Hepatocyte (in vitro differentiated cells): ENCODE data around the gene STK32B. TPM values are rescaled to one million over a fixed set of nuclear protein-coding genes. Genes with fewer than 3 reads are reported as not detected.

ENCODE experiments used
- DNase-seq: peaks from one replicate; pipeline ENCODE4 v3.0.0-alpha.2; 2016; ENCODE audit warnings: low spot score
- H2AFZ ChIP-seq: fragments of 200-600 bp; sonication (generic); 2 replicates; pipeline ENCODE4 v1.6.0; 2016; ENCODE audit warnings: antibody characterized with exemption, mild to moderate bottlenecking
- H3K27ac ChIP-seq: fragments of 200-600 bp; sonication (generic); 2 replicates; pipeline ENCODE4 v1.5.1; 2016; ENCODE audit warnings: mild to moderate bottlenecking
- H3K27me3 ChIP-seq: fragments of 200-600 bp; sonication (generic); 2 replicates; pipeline ENCODE4 v1.6.1; 2016
- H3K36me3 ChIP-seq: fragments of 200-600 bp; sonication (generic); replicated peaks from 2 replicates; pipeline ENCODE4 v1.5.1; 2016; ENCODE audit warnings: low read depth; ENCODE audit not compliant: insufficient read depth
- H3K4me1 ChIP-seq: fragments of 200-600 bp; sonication (generic); 2 replicates; pipeline ENCODE4 v1.5.1; 2016; ENCODE audit warnings: mild to moderate bottlenecking, moderate library complexity; ENCODE audit not compliant: insufficient read depth
- H3K4me2 ChIP-seq: fragments of 200-600 bp; sonication (generic); 2 replicates; pipeline ENCODE4 v1.6.0; 2016
- H3K4me3 ChIP-seq: fragments of 200-600 bp; sonication (generic); 2 replicates; pipeline ENCODE4 v1.5.1; 2016; ENCODE audit warnings: mild to moderate bottlenecking
- H3K79me2 ChIP-seq: fragments of 200-600 bp; sonication (generic); 2 replicates; pipeline ENCODE4 v1.6.0; 2017; ENCODE audit warnings: mild to moderate bottlenecking
- H3K9me2 ChIP-seq: fragments of 200-600 bp; sonication (generic); replicated peaks from 2 replicates; pipeline ENCODE4 v1.6.0; 2017; ENCODE audit warnings: mild to moderate bottlenecking; ENCODE audit not compliant: insufficient read depth
- H3K9me3 ChIP-seq: fragments of 200-600 bp; sonication (generic); 2 replicates; pipeline ENCODE4 v1.5.1; 2016; ENCODE audit warnings: low read depth, mild to moderate bottlenecking
- H4K20me1 ChIP-seq: fragments of 200-600 bp; sonication (generic); 2 replicates; pipeline ENCODE4 v1.6.0; 2016; ENCODE audit warnings: mild to moderate bottlenecking; ENCODE audit not compliant: insufficient read depth, poor library complexity, severe bottlenecking
- EZH2 ChIP-seq: fragments of 200-600 bp; sonication (generic); IDR thresholded peaks from 2 replicates; pipeline ENCODE4 v1.6.1; 2016; ENCODE audit warnings: antibody characterized with exemption, mild to moderate bottlenecking, borderline replicate concordance
- EZH2phosphoT487 ChIP-seq: fragments of 200-600 bp; sonication (generic); IDR thresholded peaks from one replicate; pipeline ENCODE4 v1.6.1; 2018; ENCODE audit warnings: antibody characterized with exemption, mild to moderate bottlenecking, low read depth, moderate library complexity; ENCODE audit not compliant: unreplicated experiment, severe bottlenecking
- WGBS: methylation state at CpG from one replicate; pipeline ENCODE4 v1.1.6; 2016; ENCODE audit warnings: low lambda C conversion rate; ENCODE audit errors: missing lambda C conversion rate; 5-methylcytosine and 5-hydroxymethylcytosine counted together
- polyA plus RNA-seq: library from polyadenylated mRNA; unstranded; fragments of >200 nt; fragmentation: Nextera tagmentation; extraction: Ambion mirVana; gene quantifications from 2 replicates; pipeline ENCODE4 v1.2.1, GENCODE V29; 2016
- total RNA-seq: library from RNA; depleted of rRNA; stranded (reverse); fragments of >200 nt; gene quantifications from 2 replicates; pipeline ENCODE4 v1.2.3, GENCODE V29; 2014
- TF ChIP-seq, protein P1 (sequence below): fragments of 200-600 bp; sonication (generic); IDR thresholded peaks from 2 replicates; pipeline ENCODE4 v1.5.1; 2016; ENCODE audit warnings: antibody characterized with exemption, mild to moderate bottlenecking; ENCODE audit not compliant: poor library complexity

STK32B gene
- total and polyA plus RNA-seq, 2 experiments from 2014 or later, result 0.51 to 1.6 TPM

DNA sequence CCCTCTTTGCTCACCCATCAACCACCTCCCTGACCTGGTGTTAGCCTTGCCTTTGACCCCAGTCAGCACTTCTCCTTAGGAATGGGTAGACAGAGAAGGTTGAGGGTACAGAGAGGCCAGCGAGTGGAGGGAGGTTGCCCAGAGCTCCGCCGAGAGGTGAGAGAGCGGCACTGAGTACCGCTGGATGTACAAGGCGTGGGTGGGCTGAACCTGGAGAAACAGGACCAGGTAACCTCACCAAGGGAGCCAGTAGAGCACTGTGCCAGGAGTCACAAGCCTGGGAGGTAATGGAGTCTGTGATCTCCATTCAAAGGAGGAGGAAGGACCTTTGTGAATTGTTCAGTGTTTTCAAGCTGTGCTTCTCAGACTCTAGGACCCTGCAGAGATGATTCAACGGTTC, 400.9 kb downstream of the STK32B start:
- no peak for TF ChIP-seq EZH2phosphoT487
- Histone ChIP-seq H3K9me3 (no peaks in the 10 kb centered on the region), H3K27ac (no peak overlapping the region), H4K20me1 (no peaks in the 10 kb centered on the region), H3K27me3 (no peaks in the 10 kb centered on the region), H3K4me3 (no peak overlapping the region), H3K79me2 (no peaks in the 10 kb centered on the region), H3K4me2 (no peak overlapping the region), H3K36me3 (no peaks in the 10 kb centered on the region), H3K9me2 (no peaks in the 10 kb centered on the region), H2AFZ (no peak overlapping the region), H3K4me1 (no peaks in the 10 kb centered on the region)
- no peak for DNase-seq
- WGBS, result 86% methylated on average over 7 of the region's 7 CpGs

DNA sequence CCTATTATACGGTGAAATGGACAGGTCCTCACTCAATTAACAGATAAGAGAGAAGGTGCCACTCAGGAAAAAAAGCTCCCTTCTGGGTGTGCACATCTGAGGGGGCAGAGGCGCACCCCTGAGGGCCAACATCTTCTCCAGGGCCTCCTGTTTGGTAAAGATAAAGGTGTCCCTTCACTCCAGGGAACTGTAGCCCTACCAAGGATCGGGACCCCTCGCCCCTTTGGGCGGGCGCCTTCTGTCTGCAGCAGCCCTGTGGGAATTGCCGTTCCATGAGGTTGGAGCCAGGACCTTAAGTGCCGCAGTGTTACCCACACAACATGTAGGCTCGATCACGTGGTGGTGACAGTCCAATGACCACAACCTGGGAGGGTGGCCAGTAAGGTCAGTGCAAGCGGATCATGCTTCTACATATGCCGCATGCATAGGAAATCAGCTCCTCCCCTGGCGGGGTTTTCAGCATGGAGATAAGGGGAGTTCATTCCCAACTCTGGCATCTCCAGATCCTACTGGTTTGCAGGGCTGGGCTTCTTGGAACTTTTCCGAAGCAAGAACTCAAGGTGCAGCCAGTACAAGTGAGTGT, 403.8 kb downstream of the STK32B start:
- 93% methylated on average over 14 of the region's 14 CpGs for WGBS
- Histone ChIP-seq H4K20me1 (no peaks in the 10 kb centered on the region), H3K27ac (no peak overlapping the region), H3K79me2 (no peaks in the 10 kb centered on the region), H3K9me2 (no peaks in the 10 kb centered on the region), H3K36me3 (no peaks in the 10 kb centered on the region), H3K4me3 (no peak overlapping the region), H2AFZ (no peak overlapping the region), H3K9me3 (no peaks in the 10 kb centered on the region), H3K27me3 (no peaks in the 10 kb centered on the region), H3K4me2 (no peak overlapping the region), H3K4me1 (no peaks in the 10 kb centered on the region)
- DNase-seq, result no peak
- TF ChIP-seq EZH2phosphoT487 (no peak), EZH2 (no peak)
- TF ChIP-seq, protein P1, sequence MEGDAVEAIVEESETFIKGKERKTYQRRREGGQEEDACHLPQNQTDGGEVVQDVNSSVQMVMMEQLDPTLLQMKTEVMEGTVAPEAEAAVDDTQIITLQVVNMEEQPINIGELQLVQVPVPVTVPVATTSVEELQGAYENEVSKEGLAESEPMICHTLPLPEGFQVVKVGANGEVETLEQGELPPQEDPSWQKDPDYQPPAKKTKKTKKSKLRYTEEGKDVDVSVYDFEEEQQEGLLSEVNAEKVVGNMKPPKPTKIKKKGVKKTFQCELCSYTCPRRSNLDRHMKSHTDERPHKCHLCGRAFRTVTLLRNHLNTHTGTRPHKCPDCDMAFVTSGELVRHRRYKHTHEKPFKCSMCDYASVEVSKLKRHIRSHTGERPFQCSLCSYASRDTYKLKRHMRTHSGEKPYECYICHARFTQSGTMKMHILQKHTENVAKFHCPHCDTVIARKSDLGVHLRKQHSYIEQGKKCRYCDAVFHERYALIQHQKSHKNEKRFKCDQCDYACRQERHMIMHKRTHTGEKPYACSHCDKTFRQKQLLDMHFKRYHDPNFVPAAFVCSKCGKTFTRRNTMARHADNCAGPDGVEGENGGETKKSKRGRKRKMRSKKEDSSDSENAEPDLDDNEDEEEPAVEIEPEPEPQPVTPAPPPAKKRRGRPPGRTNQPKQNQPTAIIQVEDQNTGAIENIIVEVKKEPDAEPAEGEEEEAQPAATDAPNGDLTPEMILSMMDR, result no peak

DNA sequence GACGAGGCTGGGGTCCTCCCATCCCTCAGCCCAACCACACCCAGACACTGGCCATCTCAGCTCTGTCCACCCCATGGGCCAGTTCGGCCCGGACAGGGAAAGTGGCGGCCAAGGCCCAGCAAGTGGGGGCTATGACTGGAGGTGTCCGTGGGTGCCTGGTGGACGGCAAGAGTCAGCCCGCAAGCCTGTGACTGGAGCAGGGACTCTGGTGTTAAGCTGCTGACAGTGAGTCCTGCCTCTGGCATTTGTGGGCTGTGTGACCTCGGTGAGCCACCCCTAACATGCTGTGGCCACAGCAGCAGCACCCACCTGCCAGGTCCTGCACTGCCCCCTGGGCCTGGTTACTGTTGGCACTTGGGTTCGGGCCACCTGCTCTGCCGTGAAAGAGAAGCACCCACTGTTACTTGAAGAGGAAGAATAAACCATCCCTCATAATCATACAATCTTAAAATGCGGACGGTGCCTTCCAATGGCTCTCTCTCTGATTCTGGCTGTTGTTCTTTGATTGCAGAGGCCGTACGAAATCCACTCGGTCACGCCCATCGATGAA, 405.1 kb downstream of the STK32B start:
- H2AFZ ChIP-seq, result no peak overlapping the region
- no peaks in the 10 kb centered on the region for H3K9me2 ChIP-seq
- H3K79me2 ChIP-seq, result no peaks in the 10 kb centered on the region
- no peak for DNase-seq
- H3K4me2 ChIP-seq, result no peak overlapping the region
- no peaks in the 10 kb centered on the region for H3K4me1 ChIP-seq
- no peak overlapping the region for H3K27ac ChIP-seq
- H3K27me3 ChIP-seq, result no peaks in the 10 kb centered on the region
- no peaks in the 10 kb centered on the region for H3K36me3 ChIP-seq
- 92% methylated on average over 17 of the region's 17 CpGs for WGBS
- H3K4me3 ChIP-seq, result no peak overlapping the region
- TF ChIP-seq EZH2 (no peak), EZH2phosphoT487 (no peak)
- TF ChIP-seq, protein P1, result no peak
- H4K20me1 ChIP-seq, result no peaks in the 10 kb centered on the region
- no peaks in the 10 kb centered on the region for H3K9me3 ChIP-seq

DNA sequence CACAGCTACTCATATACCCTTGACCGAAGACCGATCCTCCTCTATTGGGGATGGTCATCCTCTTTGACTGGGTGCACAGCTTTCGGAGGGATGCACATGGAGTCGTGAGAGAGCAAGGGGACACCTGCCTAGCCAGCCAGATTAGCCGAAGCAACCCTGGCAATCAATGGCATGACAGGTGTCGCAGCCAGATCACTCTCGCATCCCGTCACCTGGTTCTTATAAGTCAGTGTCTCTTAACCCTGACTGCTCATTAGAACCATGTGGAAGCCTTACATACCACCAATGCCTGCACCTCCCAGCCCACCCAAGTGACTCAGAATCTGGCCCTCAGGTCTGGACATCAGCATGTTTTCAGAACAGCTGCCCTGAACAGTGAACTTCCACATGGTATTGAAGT, 407.4 kb downstream of the STK32B start:
- Histone ChIP-seq H3K4me1 (no peaks in the 10 kb centered on the region), H3K79me2 (no peaks in the 10 kb centered on the region), H2AFZ (no peak overlapping the region), H3K27me3 (no peaks in the 10 kb centered on the region), H3K4me2 (no peak overlapping the region), H3K9me2 (no peaks in the 10 kb centered on the region), H4K20me1 (no peaks in the 10 kb centered on the region), H3K36me3 (no peaks in the 10 kb centered on the region), H3K9me3 (no peaks in the 10 kb centered on the region), H3K27ac (no peak overlapping the region), H3K4me3 (no peak overlapping the region)
- TF ChIP-seq EZH2, result no peak
- TF ChIP-seq EZH2phosphoT487, result no peak
- TF ChIP-seq, protein P1, result no peak
- DNase-seq, result no peak
- WGBS, result 95% methylated on average over 8 of the region's 8 CpGs
